Measurements from ENCODE around the gene ACTL8.

Gene ACTL8

GRCh38 chr1:17755120-17755519 lies at the start of gene ACTL8:
Gene ACTL8, plus strand, starts transcription at chr1:17755333. Its CDS starts 67,676 bp downstream, at chr1:17823009.
- DNase-seq = no peak

GRCh38 chr1:17706445-17706844 lies 48.7 kb upstream of the ACTL8 start:
- no peak for DNase-seq

- no peak for DNase-seq
Observed at GRCh38 chr1:17709981-17710380, 45.2 kb upstream of the ACTL8 start.

GRCh38 chr1:17710889-17711576 lies 44.1 kb upstream of the ACTL8 start:
- DNase-seq = no peak

- DNase-seq = no peak
Observed at GRCh38 chr1:17711577-17711910, 43.6 kb upstream of the ACTL8 start.

- no peak for DNase-seq
Observed at GRCh38 chr1:17711941-17712340, 43.2 kb upstream of the ACTL8 start.

- DNase-seq = no peak
Observed at GRCh38 chr1:17713993-17714392, 41.1 kb upstream of the ACTL8 start.

- DNase-seq = no peak
Observed at GRCh38 chr1:17717594-17718535, 37.3 kb upstream of the ACTL8 start.

- no peak for DNase-seq
Observed at GRCh38 chr1:17719874-17720273, 35.3 kb upstream of the ACTL8 start.

- DNase-seq = no peak
Observed at GRCh38 chr1:17721444-17721843, 33.7 kb upstream of the ACTL8 start.

- DNase-seq = no peak
Observed at GRCh38 chr1:17723684-17724083, 31.4 kb upstream of the ACTL8 start.

- DNase-seq = no peak
Observed at GRCh38 chr1:17724150-17724549, 31.0 kb upstream of the ACTL8 start.

- DNase-seq = no peak
Observed at GRCh38 chr1:17725084-17725719, 29.9 kb upstream of the ACTL8 start.

GRCh38 chr1:17725811-17726582 lies 29.1 kb upstream of the ACTL8 start:
- DNase-seq = no peak

GRCh38 chr1:17728123-17728712 lies 26.9 kb upstream of the ACTL8 start:
- no peak for DNase-seq

- no peak for DNase-seq
Observed at GRCh38 chr1:17729248-17729647, 25.9 kb upstream of the ACTL8 start.

- no peak for DNase-seq
Observed at GRCh38 chr1:17729909-17730308, 25.2 kb upstream of the ACTL8 start.

GRCh38 chr1:17731460-17731859 lies 23.7 kb upstream of the ACTL8 start:
- no peak for DNase-seq

- no peak for DNase-seq
Observed at GRCh38 chr1:17732475-17732874, 22.7 kb upstream of the ACTL8 start.

GRCh38 chr1:17733661-17734060 lies 21.5 kb upstream of the ACTL8 start:
- DNase-seq = no peak

GRCh38 chr1:17734609-17735008 lies 20.5 kb upstream of the ACTL8 start:
- no peak for DNase-seq

- no peak for DNase-seq
Observed at GRCh38 chr1:17735348-17735747, 19.8 kb upstream of the ACTL8 start.

GRCh38 chr1:17735793-17736192 lies 19.3 kb upstream of the ACTL8 start:
- no peak for DNase-seq
